Pancreas (tissue), 10 donors: ENCODE results near the gene CCT4. TPM values are rescaled to one million over a fixed set of nuclear protein-coding genes. Genes with fewer than 3 reads are reported as not detected.

ENCODE experiments used
- ATAC-seq, 4 donors: fragments of 200-7000 bp; cut with Tn5 transposase; one replicate each; pipeline versions ENCODE4 v1.8.0 to v1.9.1; 2020; ENCODE audit warnings: mild to moderate bottlenecking in 4 of 4, moderate library complexity in 4 of 4
- DNase-seq, 6 donors: peaks; one replicate each; pipeline ENCODE4 v3.0.0-alpha.2; 2020
- FAIRE-seq: peaks from 2 replicates; lab custom pipeline; 2012; peaks lifted over from hg19 to GRCh38; lab: Jason Lieb, UNC
- H3K27ac ChIP-seq, 4 donors: fragments of 200-600 bp; sonication (generic); 1 replicate in 3 of 4; 2 replicates in 1 of 4; pipeline versions ENCODE4 v1.5.0 to v1.8.0; 2020
- H3K27me3 ChIP-seq, 4 donors: fragments of 200-600 bp; one replicate each; pipeline ENCODE4 v1.8.0; 2021
- H3K36me3 ChIP-seq, 3 donors: fragments of 200-600 bp; sonication (generic) in 1 of 3; one replicate each; pipeline versions ENCODE4 v1.5.0 to v1.8.0; 2020 to 2021
- H3K4me1 ChIP-seq, 3 donors: fragments of 200-600 bp; one replicate each; pipeline ENCODE4 v1.8.0; 2021
- H3K4me3 ChIP-seq, 4 donors: fragments of 200-600 bp; sonication (generic) in 2 of 4; one replicate each; pipeline versions ENCODE4 v1.5.0 to v1.8.0; 2020 to 2021
- H3K9me3 ChIP-seq, 4 donors: fragments of 200-600 bp; one replicate each; pipeline ENCODE4 v1.8.0; 2021
- WGBS, 2 donors: extraction: QIAGEN DNeasy Blood & Tissue Kit; methylation state at CpG; one replicate each; pipeline ENCODE4 v1.1.7; 2013; 5-methylcytosine and 5-hydroxymethylcytosine counted together
- intact Hi-C, 3 donors: fragments of 100-400 bp; cut with DNase I; formaldehyde crosslinking; loops; one replicate each; pipeline versions ENCODE4 v1.11.1 to v1.14.2; 2022
- polyA plus RNA-seq, 2 donors: library from polyadenylated mRNA; stranded (reverse); fragments of 200-250 nt; gene quantifications; one replicate each; pipeline ENCODE4 v1.2.3, GENCODE V29; 2013
- total RNA-seq, 6 donors: library from RNA; stranded (reverse); fragmentation: NEBNext Ultra II Directional in 4 of 6; extraction: Animal tissue kit (Norgen Biotek cat#: 25700) in 4 of 6; gene quantifications; one replicate each; pipeline versions ENCODE4 v1.2.1 to v1.2.4, GENCODE V29; 2021 to 2023
- TF ChIP-seq, protein P1 (sequence below), 4 donors: fragments of 200-600 bp; sonication (generic) in 3 of 4; IDR thresholded peaks; one replicate each; pipeline versions ENCODE4 v1.5.0 to v1.8.0; 2021; ENCODE audit warnings: antibody characterized with exemption in 4 of 4
- donor health status: healthy with polysubstance abuse.
- donor health status: DM: no; HTN: no; CAD: no; lungs with moderate emphysema.
- donor health status: DM: no; HTN: no; CAD: no.
- donor health status: control.
- donor health status: control.
- donor health status: Bipolar disorder and iron deficiency.
- donor health status: DM: yes; HTN: yes; CAD: no.
- donor health status: DM: no; HTN: no; CAD: no.
- donor health status: DM: no; HTN: no; CAD: no.
- donor health status: DM: yes; HTN: yes; CAD: no.

The CCT4 gene
- total and polyA plus RNA-seq, 8 donors = 24.6 to 101 (median 68.3) TPM

DNA sequence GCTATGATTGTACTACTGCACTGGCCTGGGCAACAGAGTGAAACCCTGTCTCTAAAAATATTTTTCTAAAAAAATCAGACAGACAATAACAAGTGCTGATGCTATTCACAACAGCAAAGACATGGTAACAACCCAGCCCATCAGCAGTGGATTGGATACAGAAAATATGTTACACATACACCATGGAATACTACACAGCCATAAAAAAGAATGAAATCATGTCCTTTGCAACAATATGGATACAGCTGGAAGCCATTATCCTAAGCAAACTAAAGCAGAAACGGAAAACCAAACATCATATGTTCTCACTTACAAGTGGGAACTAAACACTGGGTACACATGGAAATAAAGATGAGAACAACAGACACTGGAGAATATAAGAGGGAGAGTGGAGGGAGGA, 54.5 kb downstream of the CCT4 start:
- no peaks in the 10 kb centered on the region for H3K9me3 ChIP-seq
- ATAC-seq (no peak), DNase-seq (no peak), FAIRE-seq (no peak)
- H3K4me3 ChIP-seq = no peak overlapping the region
- H3K27me3 ChIP-seq = no peaks in the 10 kb centered on the region
- TF ChIP-seq, protein P1, sequence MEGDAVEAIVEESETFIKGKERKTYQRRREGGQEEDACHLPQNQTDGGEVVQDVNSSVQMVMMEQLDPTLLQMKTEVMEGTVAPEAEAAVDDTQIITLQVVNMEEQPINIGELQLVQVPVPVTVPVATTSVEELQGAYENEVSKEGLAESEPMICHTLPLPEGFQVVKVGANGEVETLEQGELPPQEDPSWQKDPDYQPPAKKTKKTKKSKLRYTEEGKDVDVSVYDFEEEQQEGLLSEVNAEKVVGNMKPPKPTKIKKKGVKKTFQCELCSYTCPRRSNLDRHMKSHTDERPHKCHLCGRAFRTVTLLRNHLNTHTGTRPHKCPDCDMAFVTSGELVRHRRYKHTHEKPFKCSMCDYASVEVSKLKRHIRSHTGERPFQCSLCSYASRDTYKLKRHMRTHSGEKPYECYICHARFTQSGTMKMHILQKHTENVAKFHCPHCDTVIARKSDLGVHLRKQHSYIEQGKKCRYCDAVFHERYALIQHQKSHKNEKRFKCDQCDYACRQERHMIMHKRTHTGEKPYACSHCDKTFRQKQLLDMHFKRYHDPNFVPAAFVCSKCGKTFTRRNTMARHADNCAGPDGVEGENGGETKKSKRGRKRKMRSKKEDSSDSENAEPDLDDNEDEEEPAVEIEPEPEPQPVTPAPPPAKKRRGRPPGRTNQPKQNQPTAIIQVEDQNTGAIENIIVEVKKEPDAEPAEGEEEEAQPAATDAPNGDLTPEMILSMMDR (IDR thresholded peaks at IDR 0.05) = no peak
- 96 to 99% methylated on average over 1 of the region's 1 CpG for whole genome bisulfite sequencing, 2 donors
- intact Hi-C loops = no loop called here
- no peak overlapping the region for H3K27ac ChIP-seq
- H3K4me1 ChIP-seq = no peaks in the 10 kb centered on the region
- no peaks in the 10 kb centered on the region for H3K36me3 ChIP-seq

DNA sequence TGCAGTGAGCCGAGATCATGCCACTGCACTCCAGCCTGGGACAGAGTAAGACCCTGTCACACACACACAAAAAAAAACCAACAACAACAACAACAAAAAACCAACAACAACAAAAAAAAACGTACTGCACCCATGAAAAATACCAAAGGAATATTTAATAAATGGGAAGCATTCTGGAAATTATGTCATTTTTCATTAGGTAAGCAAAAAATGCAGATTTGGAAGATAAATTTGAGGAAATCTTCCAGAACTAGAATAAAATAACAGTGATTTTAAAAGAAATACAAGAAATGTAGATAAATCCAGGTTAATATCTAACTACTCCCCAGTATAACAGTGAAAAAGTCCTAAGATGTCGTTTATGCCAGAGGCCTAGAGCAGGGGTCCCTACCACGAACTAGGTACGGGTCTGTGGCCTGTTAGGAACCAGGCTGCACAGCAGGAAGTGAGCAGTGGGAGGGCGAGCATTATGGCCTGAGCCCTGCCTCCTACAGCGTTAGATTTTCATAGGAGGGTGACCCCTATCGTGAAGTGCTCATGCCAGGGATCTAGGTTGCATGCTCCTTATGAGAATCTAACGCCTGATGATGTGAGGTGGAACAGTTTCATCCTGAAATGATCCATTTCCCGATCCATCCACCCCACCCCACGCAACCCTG, 56.1 kb downstream of the CCT4 start:
- Histone ChIP-seq H3K9me3 (no peaks in the 10 kb centered on the region), H3K27ac (no peak overlapping the region), H3K4me3 (no peak overlapping the region), H3K27me3 (no peaks in the 10 kb centered on the region), H3K36me3 (no peaks in the 10 kb centered on the region), H3K4me1 (no peaks in the 10 kb centered on the region)
- ATAC-seq (no peak), DNase-seq (no peak), FAIRE-seq (no peak)
- WGBS, 2 donors = 80 to 82% methylated on average over 11 of the region's 11 CpGs
- intact Hi-C loops = no loop called here
- TF ChIP-seq, protein P1 (IDR thresholded peaks at IDR 0.05) = no peak

DNA sequence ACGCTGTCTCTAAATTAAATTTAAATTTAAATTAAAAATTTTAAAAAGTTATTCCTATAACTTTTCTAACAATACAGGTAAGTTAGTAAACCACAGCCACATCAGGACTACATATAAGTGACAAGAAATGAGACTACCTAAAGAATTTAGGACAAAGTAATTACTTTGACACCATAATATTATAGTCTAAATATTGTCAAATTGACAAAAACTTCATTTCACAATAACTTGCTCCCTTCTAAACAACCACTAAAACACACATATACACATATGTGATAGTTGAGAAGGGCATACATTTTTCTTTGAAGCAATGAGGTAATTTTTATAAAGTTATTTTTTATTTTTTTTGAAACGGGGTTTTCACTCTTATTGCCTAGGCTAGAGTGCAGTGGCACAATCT, 66.2 kb downstream of the CCT4 start:
- Histone ChIP-seq H3K27me3 (no peaks in the 10 kb centered on the region), H3K36me3 (no peaks in the 10 kb centered on the region), H3K4me1 (no peaks in the 10 kb centered on the region), H3K27ac (no peak overlapping the region), H3K4me3 (no peak overlapping the region), H3K9me3 (no peaks in the 10 kb centered on the region)
- WGBS, 2 donors = 83 to 93% methylated on average over 2 of the region's 2 CpGs
- ATAC-seq (no peak), DNase-seq (no peak), FAIRE-seq (no peak)
- intact Hi-C loops = no loop called here
- TF ChIP-seq, protein P1 (IDR thresholded peaks at IDR 0.05) = no peak

Other genes starting within 250 kb of the CCT4 start
- gene FAM161A, start 34.6 kb downstream of the CCT4 start, total RNA-seq = 1 to 10 TPM; 1.3 to 4.6 (median 2.5) TPM
- gene FAM161A, start 34.6 kb downstream of the CCT4 start, polyA plus RNA-seq = 1 to 10 TPM; 1.9 to 5.0 TPM
- 10 to 100 TPM in 5 of 6 donors, 1 to 10 TPM in 1; 9.3 to 21.1 (median 14.3) TPM for gene COMMD1, start 17.0 kb upstream of the CCT4 start, total RNA-seq
- 10 to 100 TPM; 17.4 to 27.0 TPM for gene COMMD1, start 17.0 kb upstream of the CCT4 start, polyA plus RNA-seq